GM12878 (cell line): Measurements from ENCODE around the gene PTPRN2. TPM values are rescaled to one million over a fixed set of nuclear protein-coding genes. Genes with fewer than 3 reads are reported as not detected.

ENCODE experiments used
- ATAC-seq: fragments of 200-7000 bp; cut with Tn5 transposase; 3 replicates; pipeline ENCODE4 v1.9.1; 2020; ENCODE audit warnings: mild to moderate bottlenecking, moderate library complexity
- BruUV-seq: library from RNA; stranded (reverse); fragments of 400-500 nt; replicated peaks from 2 replicates; lab custom pipeline; 2021; lab: Mats Ljungman, UMichigan
- CTCF ChIA-PET: fragments of 300-600 bp; sonication (Branson Sonifier 250); formaldehyde crosslinking; extraction: SDS; loops from one replicate; lab custom pipeline; 2021; ENCODE audit warnings: inconsistent platforms; lab: Yijun Ruan, JAX
- POLR2A ChIA-PET: fragments of 350-600 bp; formaldehyde crosslinking; extraction: SDS; loops from one replicate; lab custom pipeline; 2021; ENCODE audit warnings: inconsistent platforms; lab: Charles Lee
- RAD21 ChIA-PET: fragments of 300-600 bp; sonication (Branson Sonifier 250); formaldehyde crosslinking; loops from one replicate; lab custom pipeline; 2023; ENCODE audit warnings: antibody characterized with exemption; ENCODE audit not compliant: unreplicated experiment; lab: Charles Lee
- SMC1A ChIA-PET: fragments of 300-600 bp; sonication (Branson Sonifier 250); formaldehyde crosslinking; loops from one replicate; lab custom pipeline; 2023; ENCODE audit not compliant: unreplicated experiment, uncharacterized antibody; lab: Charles Lee
- DNase-seq: peaks from one replicate; pipeline ENCODE4 v3.0.0-alpha.2; 2011; ENCODE audit warnings: low read depth, low spot score
- FAIRE-seq: peaks from 3 replicates; lab custom pipeline; 2011; peaks lifted over from hg19 to GRCh38; lab: Jason Lieb, UNC
- H2AFZ ChIP-seq: 2 replicates; pipeline ENCODE4 v1.6.0; 2011; ENCODE audit warnings: low read depth, low read length, control low read depth; ENCODE audit not compliant: control insufficient read depth
- H3K27ac ChIP-seq: 2 replicates; pipeline ENCODE4 v1.5.1; 2011; ENCODE audit warnings: control low read depth; ENCODE audit not compliant: control insufficient read depth, insufficient read depth
- H3K27me3 ChIP-seq, 2 experiments: replicated peaks in 1 of 2; 2 replicates each; pipeline versions ENCODE4 v1.6.0 to v1.6.1; 2011; ENCODE audit warnings: low read length in 1 of 2; ENCODE audit not compliant: control insufficient read depth in 2 of 2, insufficient read depth in 2 of 2
- H3K36me3 ChIP-seq, 2 experiments: 2 replicates each; pipeline ENCODE4 v1.5.1; 2011; ENCODE audit warnings: low read length in 1 of 2; ENCODE audit not compliant: control insufficient read depth in 2 of 2, insufficient read depth in 2 of 2
- H3K4me1 ChIP-seq: 2 replicates; pipeline ENCODE4 v1.6.1; 2011; ENCODE audit warnings: mild to moderate bottlenecking, low read length, moderate library complexity, mixed read lengths; ENCODE audit not compliant: control insufficient read depth, insufficient read depth
- H3K4me2 ChIP-seq: 2 replicates; pipeline ENCODE4 v1.6.0; 2011; ENCODE audit warnings: control low read depth; ENCODE audit not compliant: control insufficient read depth, insufficient read depth
- H3K4me3 ChIP-seq: fragments of 200-600 bp; sonication (generic); 2 replicates; pipeline ENCODE4 v1.5.1; 2016
- H3K79me2 ChIP-seq: 2 replicates; pipeline ENCODE4 v1.6.0; 2011; ENCODE audit warnings: low read length; ENCODE audit not compliant: control insufficient read depth, insufficient read depth
- H3K9ac ChIP-seq: 2 replicates; pipeline ENCODE4 v1.8.0; 2011; ENCODE audit warnings: low read length, control low read depth, mixed read lengths; ENCODE audit not compliant: control insufficient read depth, insufficient read depth
- H3K9me3 ChIP-seq: replicated peaks from 3 replicates; pipeline ENCODE4 v1.5.1; 2011; ENCODE audit warnings: mild to moderate bottlenecking, low read length; ENCODE audit not compliant: control insufficient read depth, insufficient read depth
- H4K20me1 ChIP-seq: 2 replicates; pipeline ENCODE4 v1.6.0; 2011; ENCODE audit not compliant: control insufficient read depth, insufficient read depth
- BCL3 ChIP-seq: IDR thresholded peaks from 2 replicates; pipeline ENCODE4 v1.6.1; 2011; ENCODE audit warnings: borderline replicate concordance, low read depth, mild to moderate bottlenecking, moderate library complexity, low read length; ENCODE audit not compliant: insufficient read depth, poor library complexity, severe bottlenecking
- CHD2 ChIP-seq: IDR thresholded peaks from 2 replicates; pipeline ENCODE4 v1.6.1; 2011; ENCODE audit warnings: low read depth, low read length, improper control_type of control experiment, borderline replicate concordance
- GABPA ChIP-seq: IDR thresholded peaks from 2 replicates; pipeline ENCODE4 v1.6.1; 2014; ENCODE audit warnings: antibody characterized with exemption, low read depth, mild to moderate bottlenecking, inconsistent platforms
- IRF3 ChIP-seq: fragments of 450-650 bp; IDR thresholded peaks from 2 replicates; pipeline ENCODE4 v1.6.1; 2014; ENCODE audit warnings: mild to moderate bottlenecking
- PAX8 ChIP-seq: fragments of 450-650 bp; IDR thresholded peaks from 2 replicates; pipeline ENCODE4 v1.6.1; 2017; ENCODE audit warnings: mild to moderate bottlenecking, moderate library complexity
- RBBP5 ChIP-seq: fragments of 200-600 bp; sonication (generic); conservative IDR thresholded peaks from 2 replicates; pipeline ENCODE4 v1.6.1; 2016
- REST ChIP-seq: IDR thresholded peaks from 2 replicates; pipeline ENCODE4 v1.6.1; 2012; ENCODE audit warnings: mild to moderate bottlenecking, low read depth, low read length
- SPI1 ChIP-seq: IDR thresholded peaks from 2 replicates; pipeline ENCODE4 v1.6.1; 2011; ENCODE audit warnings: low read depth, mild to moderate bottlenecking, low read length, moderate library complexity, borderline replicate concordance; ENCODE audit not compliant: insufficient read depth
- STAT3 ChIP-seq: IDR thresholded peaks from 2 replicates; pipeline ENCODE4 v1.6.1; 2011; ENCODE audit warnings: low read depth, low read length, improper control_type of control experiment
- TCF7 ChIP-seq: IDR thresholded peaks from 2 replicates; pipeline ENCODE4 v1.6.1; 2014; ENCODE audit warnings: antibody characterized with exemption, borderline replicate concordance
- WGBS: methylation state at CpG from one replicate; pipeline ENCODE4 v1.1.6; 2016; ENCODE audit warnings: low lambda C conversion rate; ENCODE audit not compliant: insufficient replicate concordance, insufficient coverage; ENCODE audit errors: missing lambda C conversion rate; 5-methylcytosine and 5-hydroxymethylcytosine counted together
- in situ Hi-C: fragments of 300-500 bp; cut with MboI; formaldehyde crosslinking; loops from 9 replicates; pipeline ENCODE4 v1.14.3; 2018; ENCODE audit warnings: mixed read lengths
- intact Hi-C: fragments of 100-400 bp; cut with micrococcal nuclease; formaldehyde crosslinking; loops from one replicate; pipeline ENCODE4 v1.14.2; 2022; ENCODE audit not compliant: unreplicated experiment
- polyA plus RNA-seq, 11 experiments: library from polyadenylated mRNA; depleted of rRNA in 4 of 11; unstranded in 6 of 11; stranded (reverse) in 5 of 11; fragments of >200 nt; fragmentation: Nextera tagmentation in 4 of 11; fragmentation: Illumina TruSeq in 1 of 11; extraction: Ambion mirVana in 4 of 11; extraction: Trizol in 1 of 11; gene quantifications; 1 replicate in 1 of 11; 2 replicates in 10 of 11; pipeline versions ENCODE4 v1.2.1 to v1.2.3, GENCODE V29; 2011 to 2016; ENCODE audit warnings: inconsistent platforms in 2 of 11, missing spikeins in 2 of 11, low read depth in 1 of 11
- total RNA-seq, 4 experiments: library from RNA; depleted of rRNA in 3 of 4; stranded (reverse); fragments of >200 nt in 3 of 4; fragmentation: Illumina TruSeq in 1 of 4; extraction: Trizol in 1 of 4; gene quantifications; 2 replicates each; pipeline versions ENCODE4 v1.2.1 to v1.2.3, GENCODE V29; 2013 to 2021
- TF ChIP-seq, protein P1 (sequence below), 3 experiments: IDR thresholded peaks in 2 of 3; conservative IDR thresholded peaks in 1 of 3; 2 replicates each; pipeline ENCODE4 v1.5.1; 2011; ENCODE audit warnings: low read depth in 3 of 3, low read length in 3 of 3, mild to moderate bottlenecking in 3 of 3, control low read depth in 2 of 3, moderate library complexity in 2 of 3, inconsistent platforms in 1 of 3, mixed read lengths in 1 of 3; ENCODE audit not compliant: control insufficient read depth in 2 of 3, insufficient read depth in 1 of 3; ENCODE audit errors: extremely low read depth in 1 of 3

Gene PTPRN2
- total and polyA plus RNA-seq, 10 of the 15 experiments (the other 5 are each of a cell fraction or from before 2014, with no cell fraction given): 5.4 TPM; not detected in 9

DNA sequence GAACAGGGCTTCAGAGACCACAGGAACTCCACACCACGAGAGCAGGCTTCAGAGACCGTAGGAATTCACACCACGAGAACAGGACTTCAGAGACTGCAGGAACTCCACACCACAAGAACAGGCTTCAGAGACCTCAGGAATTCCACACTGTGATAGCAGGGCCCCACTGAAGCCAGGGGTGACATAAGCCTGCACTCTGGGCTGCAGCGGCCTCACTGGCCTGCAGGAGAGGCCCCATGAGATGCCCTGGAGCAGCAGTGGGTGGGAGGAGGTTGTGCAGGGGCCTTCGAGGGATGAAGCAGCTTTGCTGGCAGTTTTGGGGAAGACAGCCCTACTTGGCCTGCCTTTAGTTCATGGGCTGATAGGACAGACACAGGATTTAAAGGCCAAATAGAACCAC, 614.7 kb downstream of the PTPRN2 start (continued):
- TF ChIP-seq SPI1 (no peak), STAT3 (no peak), BCL3 (no peak), IRF3 (no peak), REST (no peak)

DNA sequence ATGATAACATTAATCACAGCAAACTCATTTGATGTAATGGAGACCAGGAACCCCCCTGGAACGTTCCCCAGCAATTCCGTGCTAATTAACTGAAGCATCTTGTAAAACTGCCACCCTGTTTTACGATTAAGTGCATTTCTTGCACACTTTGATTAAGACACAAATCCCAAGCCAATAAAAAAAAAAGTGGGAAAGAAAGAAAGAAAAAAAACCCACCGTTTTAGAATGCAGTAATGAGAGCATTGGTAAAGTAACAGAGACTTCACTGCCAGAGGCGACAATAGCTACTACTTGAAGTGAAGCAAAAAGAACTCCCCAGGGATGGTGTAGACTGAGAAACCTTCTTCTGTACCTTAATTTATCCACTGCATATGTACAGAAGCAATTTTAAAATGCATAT, 616.1 kb downstream of the PTPRN2 start:
- Histone ChIP-seq H3K4me1 (no peaks in the 10 kb centered on the region), H3K27ac (no peak overlapping the region), H3K4me2 (no peak overlapping the region), H3K9me3 (peaks cover 1% of the 10 kb centered on the region; the same call in 2 of the 3 replicates), H3K27me3 (no peaks in the 10 kb centered on the region), H4K20me1 (no peaks in the 10 kb centered on the region), H3K4me3 (no peak overlapping the region), H3K79me2 (no peaks in the 10 kb centered on the region), H3K36me3 (no peaks in the 10 kb centered on the region), H2AFZ (no peak overlapping the region), H3K9ac (no peak overlapping the region)
- ChIA-PET RAD21 (no interaction called here), SMC1A (no interaction called here), CTCF (no interaction called here), POLR2A (no interaction called here)
- TF ChIP-seq REST (no peak), RBBP5 (no peak), PAX8 (no peak), TCF7 (no peak), GABPA (no peak), CHD2 (no peak)
- TF ChIP-seq, protein P1, sequence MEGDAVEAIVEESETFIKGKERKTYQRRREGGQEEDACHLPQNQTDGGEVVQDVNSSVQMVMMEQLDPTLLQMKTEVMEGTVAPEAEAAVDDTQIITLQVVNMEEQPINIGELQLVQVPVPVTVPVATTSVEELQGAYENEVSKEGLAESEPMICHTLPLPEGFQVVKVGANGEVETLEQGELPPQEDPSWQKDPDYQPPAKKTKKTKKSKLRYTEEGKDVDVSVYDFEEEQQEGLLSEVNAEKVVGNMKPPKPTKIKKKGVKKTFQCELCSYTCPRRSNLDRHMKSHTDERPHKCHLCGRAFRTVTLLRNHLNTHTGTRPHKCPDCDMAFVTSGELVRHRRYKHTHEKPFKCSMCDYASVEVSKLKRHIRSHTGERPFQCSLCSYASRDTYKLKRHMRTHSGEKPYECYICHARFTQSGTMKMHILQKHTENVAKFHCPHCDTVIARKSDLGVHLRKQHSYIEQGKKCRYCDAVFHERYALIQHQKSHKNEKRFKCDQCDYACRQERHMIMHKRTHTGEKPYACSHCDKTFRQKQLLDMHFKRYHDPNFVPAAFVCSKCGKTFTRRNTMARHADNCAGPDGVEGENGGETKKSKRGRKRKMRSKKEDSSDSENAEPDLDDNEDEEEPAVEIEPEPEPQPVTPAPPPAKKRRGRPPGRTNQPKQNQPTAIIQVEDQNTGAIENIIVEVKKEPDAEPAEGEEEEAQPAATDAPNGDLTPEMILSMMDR (IDR thresholded peaks at IDR 0.05 in 2 of 3, conservative IDR thresholded peaks at IDR 0.05 in 1 of 3; ENCODE audit: control insufficient read depth in 2 of 3, extremely low read depth in 1 of 3, insufficient read depth in 1 of 3, low read depth in 3 of 3, low read length in 3 of 3): no peak
- in situ Hi-C loops (no loop called here), intact Hi-C loops (no loop called here)
- DNase-seq: no peak
- no peak for FAIRE-seq
- 7% methylated on average over 5 of the region's 5 CpGs for WGBS
- BruUV-seq: no TSS peak
- no peak for ATAC-seq
